Fibroblast of skin of abdomen (primary cell): ENCODE measurements around the gene PIK3CA.
"Not testable (repeated sequence)": the region's sequence is repeated elsewhere in the genome, so short reads cannot be mapped to it uniquely, and the experiment has no call there.

Experiments used
- DNase-seq: peaks from one replicate; pipeline ENCODE4 v3.0.0-alpha.2; 2013

PIK3CA gene

GRCh38 chr3:179265875-179266274 lies 117.7 kb downstream of the PIK3CA start:
- no peak for DNase-seq

GRCh38 chr3:179266701-179267211 lies 118.6 kb downstream of the PIK3CA start:
- no peak for DNase-seq

- DNase-seq: no peak
These were observed 120.4 kb downstream of the PIK3CA start for GRCh38 chr3:179268400-179269051.

GRCh38 chr3:179269152-179269707 lies 121.1 kb downstream of the PIK3CA start:
- DNase-seq: no peak

- no peak for DNase-seq
These were observed 124.2 kb downstream of the PIK3CA start for GRCh38 chr3:179272385-179272784.

GRCh38 chr3:179274434-179274833 lies 126.3 kb downstream of the PIK3CA start:
- DNase-seq: not testable (repeated sequence)

- no peak for DNase-seq
These were observed 127.8 kb downstream of the PIK3CA start for GRCh38 chr3:179276001-179276400.

GRCh38 chr3:179276743-179277142 lies 128.6 kb downstream of the PIK3CA start:
- no peak for DNase-seq

GRCh38 chr3:179278151-179278550 lies 130.0 kb downstream of the PIK3CA start:
- no peak for DNase-seq

GRCh38 chr3:179278932-179279693 lies 131.0 kb downstream of the PIK3CA start:
- peak; percentile 14 for DNase-seq

GRCh38 chr3:179279837-179280236 lies 131.7 kb downstream of the PIK3CA start:
- no peak for DNase-seq

- no peak for DNase-seq
These were observed 133.7 kb downstream of the PIK3CA start for GRCh38 chr3:179281825-179282224.

- no peak for DNase-seq
These were observed 138.2 kb downstream of the PIK3CA start for GRCh38 chr3:179286331-179286730.

- DNase-seq: no peak
These were observed 140.7 kb downstream of the PIK3CA start for GRCh38 chr3:179288845-179289244.

- no peak for DNase-seq
These were observed 141.1 kb downstream of the PIK3CA start for GRCh38 chr3:179289295-179289694.
